GM19324 (cell line): ENCODE results near the gene RAD54L.
A peak's percentile ranks its signal among the peaks of the same experiment; 100 is the strongest.

Experiments used
- ATAC-seq: cut with Tn5 transposase; IDR thresholded peaks from one replicate; pipeline ENCODE4 v1.9.1; 2021; ENCODE audit warnings: mild to moderate bottlenecking, moderate library complexity; ENCODE audit not compliant: unreplicated experiment, low FRiP score

The RAD54L gene

DNA sequence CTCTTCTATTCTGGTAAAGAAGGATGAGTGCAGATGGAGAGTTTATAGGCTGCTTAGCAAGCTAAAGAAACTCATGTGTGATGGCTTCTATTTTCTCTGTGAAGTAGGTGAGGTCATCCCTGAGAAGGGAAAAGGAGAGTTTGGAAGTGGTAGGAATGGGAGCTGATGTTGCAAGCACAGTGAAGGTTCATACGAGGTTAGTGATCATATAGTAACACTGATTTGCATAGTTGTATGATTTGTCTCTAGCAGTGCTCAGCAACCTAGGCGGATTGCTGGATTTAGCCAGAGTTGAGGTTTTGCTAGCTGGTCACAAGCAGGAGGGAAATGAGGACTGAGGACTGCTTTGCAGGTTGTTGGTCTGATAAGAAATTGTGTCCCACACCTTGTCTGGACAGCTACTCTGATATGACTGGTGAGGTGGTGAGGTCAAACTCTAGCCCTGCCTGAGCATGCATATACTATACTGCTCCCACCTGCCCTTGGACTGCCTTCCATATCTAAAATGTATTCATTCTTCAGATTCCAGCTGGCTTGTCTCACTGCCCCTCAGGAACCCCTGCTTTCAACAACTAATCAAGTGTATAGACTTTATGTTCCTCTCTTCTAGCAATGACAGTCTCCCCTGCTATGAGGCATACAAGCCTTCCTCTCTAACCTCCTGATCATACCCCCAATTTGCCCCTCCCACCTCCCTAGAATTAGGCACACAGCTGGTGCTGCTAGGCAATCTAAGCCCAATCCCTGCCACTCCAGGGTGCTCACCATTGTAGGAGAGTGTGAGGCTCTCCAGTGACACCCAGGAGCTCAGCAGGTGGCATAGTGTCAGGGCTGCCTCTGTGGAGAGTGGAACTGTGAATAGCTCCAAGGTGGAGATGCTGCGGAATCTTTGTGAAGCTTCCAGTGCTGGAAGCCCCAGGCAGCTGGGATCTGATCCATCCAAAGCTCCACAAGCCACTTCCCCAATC is 37.3 kb downstream of the RAD54L start:
- ATAC-seq = no peak

DNA sequence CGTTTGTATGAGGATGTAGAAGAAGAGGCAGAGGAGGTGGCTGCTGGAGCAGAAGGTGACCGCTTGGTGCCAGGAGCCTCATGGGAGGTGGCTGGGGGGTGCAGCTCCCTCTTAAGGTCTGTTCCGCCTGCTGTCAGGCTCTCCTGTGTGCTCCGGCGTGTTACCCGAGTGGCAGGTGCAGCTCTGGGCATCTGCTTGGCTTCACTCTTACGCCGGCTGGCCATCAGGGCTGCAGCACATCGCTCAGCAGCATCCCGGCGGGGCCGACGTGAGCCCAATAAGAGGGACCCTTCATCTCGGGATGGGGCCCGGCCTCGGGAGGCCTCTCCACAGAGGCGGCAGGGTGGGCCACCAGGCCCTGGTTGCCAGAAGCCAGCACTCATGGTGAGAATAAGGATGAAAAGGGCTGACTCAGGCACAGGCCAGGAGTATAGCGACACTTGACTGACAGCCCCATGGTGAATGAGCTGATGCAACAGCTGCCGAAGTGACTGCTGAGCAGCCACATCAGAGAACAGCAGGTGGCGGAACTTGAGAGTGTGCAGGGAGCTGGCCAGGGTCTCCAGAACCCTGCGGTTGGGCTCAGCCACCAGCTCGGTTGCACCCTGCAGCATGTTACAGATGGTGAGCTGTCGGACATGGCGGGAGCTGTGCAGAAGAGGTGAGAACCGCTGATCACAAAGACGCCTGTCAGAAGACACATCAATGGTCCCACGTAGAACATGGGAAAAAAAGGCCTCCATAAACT is 38.3 kb downstream of the RAD54L start:
- ATAC-seq = no peak

DNA sequence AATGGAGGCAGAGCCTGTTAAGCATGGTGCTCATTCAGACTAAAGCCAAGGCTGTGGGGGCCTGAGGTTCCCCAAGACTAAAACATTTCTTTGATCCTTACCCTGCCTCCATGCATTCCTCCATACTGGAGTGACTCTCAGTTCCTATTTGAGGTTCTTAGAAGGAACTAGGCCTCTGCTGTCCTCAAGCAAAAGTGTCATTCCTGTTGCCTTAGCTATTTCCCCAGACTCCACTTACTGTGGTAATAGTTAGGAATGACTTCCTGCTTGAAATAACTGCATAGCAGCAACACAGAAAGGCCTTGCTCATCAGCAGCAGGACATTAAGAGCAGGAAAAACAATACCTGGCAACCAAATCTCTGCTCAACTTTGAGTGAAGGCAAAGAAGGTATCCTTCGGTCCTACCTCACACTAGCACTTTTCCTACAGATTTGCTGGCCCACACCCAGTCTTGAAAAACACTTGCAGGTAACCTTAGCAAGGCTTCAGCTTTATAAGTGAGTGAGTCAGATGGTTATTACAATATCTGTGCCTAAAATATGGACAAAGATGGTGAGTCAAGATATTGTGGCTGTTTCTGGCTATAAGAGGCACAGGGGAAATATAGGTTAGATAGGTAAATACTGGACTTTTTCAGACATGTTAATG is 41.0 kb downstream of the RAD54L start:
- no peak for ATAC-seq

DNA sequence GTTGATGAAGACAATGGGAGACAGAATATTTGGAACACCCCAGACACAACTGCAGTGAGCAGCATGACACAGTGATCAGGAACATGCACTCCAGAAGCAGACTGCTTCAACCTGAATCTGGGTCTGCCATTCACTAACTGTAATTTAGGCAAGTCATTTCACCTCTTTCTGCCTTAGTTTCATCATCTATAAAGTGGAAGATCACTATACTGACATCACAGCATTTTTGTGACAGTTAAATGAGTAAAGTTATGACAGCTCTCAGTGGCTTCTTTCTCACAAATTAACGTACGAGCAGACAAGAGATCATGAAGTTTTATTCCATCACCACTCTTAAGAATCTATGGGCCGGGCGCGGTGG is 41.6 kb downstream of the RAD54L start:
- ATAC-seq = no peak

DNA sequence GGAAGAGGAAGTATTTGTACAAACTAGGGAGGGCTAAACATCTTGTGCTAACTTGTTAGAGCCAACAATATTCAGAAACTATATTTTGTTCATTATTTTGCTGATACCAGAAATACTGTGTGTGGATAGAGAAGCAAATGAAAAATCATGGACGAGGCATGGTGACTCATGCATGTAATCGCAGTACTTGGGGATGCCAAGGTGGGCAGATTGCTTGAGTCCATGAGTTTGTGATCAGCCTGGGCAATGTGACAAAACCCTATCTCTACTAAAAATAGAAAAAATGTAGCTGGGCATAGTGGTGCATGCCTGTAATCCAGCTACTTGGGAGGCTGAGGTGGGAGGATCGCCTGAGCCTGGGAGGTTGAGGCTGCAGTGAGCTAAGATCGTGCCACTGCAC is 42.4 kb downstream of the RAD54L start:
- no peak for ATAC-seq

DNA sequence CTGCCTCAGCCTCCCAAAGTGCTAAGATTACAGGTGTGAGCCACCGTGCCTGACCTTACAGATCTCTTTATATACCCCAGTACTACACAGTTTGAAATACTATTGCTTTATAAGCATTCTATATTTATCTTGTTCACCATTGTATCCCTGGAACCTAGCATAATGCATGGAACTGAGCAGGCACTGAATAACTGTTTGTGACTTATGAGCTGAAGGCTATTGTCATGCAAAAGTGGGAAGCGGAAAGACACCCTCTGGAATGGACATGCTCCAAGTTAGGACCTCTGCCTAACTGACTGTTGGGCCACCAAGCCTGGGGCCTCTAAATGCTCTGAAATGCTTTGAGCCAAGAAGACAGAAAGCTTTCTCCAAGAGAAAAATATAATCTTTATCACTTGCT is 47.7 kb downstream of the RAD54L start:
- no peak for ATAC-seq

DNA sequence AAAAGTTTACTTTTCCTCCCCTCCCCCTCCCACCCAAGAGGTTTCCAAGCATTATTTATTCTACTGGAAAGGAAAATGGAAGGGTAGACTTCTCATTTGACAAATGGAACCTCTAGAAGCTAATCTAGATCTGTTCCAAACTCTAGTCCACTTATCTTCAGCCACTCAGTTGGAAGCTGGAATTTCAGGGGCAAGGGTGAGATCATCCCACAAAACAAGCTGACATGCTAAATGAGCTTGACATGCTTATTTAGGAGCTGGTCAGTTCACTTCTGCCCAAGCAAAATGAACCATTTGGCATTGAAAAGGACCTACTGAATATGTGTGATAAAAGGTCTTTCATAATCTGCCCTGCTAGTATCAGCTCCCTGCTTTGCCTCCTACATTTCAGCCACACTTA is 50.8 kb downstream of the RAD54L start:
- ATAC-seq = no peak

DNA sequence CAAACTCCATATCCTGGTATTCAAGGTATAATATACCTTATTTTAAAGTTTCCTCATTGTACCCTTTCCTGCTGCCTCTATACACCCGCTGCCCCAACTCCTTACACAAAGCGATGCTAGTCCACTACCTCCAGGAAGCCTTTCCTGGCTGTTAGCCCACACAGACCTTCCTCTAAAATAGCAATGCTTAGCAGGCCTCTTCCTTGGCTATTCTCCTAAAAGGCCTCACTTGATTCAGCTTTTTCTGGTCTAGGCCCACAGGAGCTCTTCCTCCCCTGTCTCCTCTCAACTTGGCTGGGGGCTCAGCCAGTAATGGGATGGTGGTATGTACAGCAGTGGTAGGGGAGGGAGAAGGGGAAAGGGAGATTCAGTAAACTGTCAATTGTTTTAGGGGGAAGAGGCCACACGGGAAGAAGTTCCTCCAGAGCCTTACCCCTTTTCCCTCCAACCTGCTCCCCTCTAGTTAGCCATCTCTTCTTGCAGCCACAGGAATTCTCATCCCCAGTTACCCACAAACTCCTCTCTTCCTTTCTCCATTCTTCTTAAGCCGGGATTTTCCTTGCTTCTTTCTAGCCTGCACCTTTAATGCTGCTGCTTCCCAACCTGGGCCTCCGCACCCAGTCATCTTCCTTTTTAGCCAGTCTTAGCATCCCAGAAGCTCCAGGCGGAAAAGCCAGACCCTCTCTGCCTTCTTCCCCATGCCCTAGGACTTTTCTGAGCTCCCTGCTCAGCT is 53.3 kb downstream of the RAD54L start:
- no peak for ATAC-seq

DNA sequence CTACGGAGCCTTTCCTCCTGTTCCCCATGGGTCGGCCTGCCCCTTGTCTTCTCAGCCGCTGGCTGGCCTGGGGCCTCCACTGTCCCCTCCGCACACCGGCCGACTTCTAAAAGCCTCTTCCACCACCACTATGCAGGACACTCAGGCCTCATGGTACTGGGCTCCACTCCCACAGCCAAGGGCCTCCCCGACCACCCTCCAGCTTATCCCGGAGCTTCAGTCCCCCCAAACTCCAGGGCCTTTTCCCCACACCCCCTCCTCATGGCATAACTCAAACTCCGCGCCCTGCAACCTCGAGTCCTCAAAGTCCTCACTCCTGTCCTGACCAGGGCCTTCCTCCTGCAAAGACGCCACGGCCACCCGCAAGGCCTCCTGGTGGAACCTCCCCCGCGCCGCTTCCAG is 53.8 kb downstream of the RAD54L start:
- no peak for ATAC-seq

DNA sequence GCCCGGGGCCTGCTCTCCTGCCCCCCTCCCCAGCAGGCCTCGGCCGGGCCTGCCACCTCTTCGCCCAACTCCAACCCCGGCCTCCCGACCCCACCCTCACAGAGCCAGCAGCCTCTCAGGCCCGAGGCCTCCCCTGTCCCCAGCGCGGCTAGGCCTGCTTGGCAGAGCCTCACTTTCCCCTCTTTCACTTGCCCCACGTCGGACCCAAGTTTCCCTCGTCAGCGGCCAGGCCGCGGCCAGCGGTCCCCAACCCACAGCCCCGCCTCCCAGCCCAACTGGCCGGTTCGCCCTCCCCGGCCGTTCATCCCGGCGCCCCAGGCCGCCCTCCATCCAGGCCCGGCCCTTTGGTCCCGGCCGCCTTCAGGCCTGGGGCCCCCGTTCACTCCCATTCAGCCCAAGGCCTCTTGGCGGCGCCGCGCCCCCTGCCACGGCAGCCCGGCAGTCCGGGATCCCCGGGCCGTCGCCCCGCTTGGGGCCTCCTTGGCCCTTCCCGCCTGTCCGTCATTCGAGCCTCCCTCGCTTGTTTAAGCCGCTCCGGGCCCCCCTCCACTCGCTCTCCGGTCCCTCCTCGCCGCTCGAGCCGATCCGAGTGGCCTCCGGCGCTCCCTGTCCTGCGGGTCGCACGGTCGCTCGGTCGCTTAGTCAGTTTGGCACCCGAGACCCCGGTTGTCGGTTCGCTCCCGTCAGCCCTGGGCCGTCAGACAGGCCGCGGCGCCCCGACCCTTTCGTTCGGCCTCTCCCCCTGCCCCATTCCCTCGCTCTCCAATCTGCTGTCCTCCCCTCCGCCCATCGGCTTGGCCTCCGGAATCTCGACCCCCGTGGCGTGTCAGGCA is 54.5 kb downstream of the RAD54L start:
- peak; percentile 31 for ATAC-seq

DNA sequence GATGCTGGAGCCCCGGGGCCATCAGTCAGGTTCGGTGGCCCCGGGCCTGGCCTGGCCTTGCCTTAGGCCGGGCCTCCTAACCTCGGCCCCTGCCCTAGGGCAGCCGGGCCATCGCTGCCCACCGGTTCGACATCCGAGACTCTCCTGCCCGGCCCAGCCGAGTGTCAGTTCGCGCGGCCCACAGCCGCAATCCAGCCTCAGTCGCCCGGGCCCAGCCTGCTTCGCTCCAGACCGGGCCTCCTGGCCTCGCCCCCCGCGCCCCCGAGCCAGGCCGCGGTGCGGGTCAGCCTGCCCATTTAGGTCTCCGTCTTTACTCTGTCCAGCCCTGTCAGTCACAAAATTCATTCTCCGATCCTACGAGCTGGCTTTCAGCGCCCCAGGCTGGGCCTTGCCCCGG is 55.1 kb downstream of the RAD54L start:
- ATAC-seq = peak; percentile 20

DNA sequence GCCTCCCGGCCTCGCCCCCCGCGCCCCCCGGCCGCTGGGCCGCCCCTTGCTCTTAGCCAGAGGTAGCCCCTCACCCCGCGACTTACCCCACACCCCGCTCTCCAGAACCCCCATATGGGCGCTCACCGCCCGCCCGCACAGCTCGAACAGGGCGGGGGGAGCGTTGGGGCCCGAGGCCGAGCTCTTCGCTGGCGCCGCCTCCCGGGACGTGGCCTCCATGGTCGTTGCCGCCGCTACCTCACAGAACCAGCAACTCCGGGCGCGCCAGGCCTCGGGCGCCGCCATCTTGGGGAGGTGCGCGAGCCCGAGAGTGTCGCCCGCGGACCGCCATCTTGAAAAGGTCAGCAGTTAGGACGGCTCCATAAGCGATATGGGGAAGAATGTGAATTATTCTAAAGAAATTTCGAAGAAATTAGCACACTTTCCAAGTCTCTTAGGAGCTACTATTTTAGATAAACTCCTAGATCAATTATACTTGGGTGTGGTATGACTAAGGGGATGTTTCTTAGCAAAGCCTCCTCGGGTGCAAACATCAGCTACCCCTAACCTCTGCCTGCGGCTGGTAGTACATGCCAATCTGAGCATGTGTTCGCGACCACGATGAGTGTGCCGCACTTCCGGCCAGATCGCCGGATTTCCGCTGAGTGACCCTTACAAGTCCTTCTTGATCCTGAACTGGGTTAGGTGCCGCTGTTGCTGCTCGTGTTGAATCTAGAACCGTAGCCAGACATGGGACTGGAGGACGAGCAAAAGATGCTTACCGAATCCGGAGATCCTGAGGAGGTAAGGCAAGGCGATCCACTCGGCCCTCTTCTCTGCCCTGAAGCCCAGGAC is 55.7 kb downstream of the RAD54L start, which contains the start of the genes LRRC41 and UQCRH:
Gene LRRC41, minus strand, starts transcription at position 579 of the 834 bp plus-strand sequence. Its CDS starts 294 bp downstream, at position 285.
Gene UQCRH, plus strand, starts transcription at position 661 of the 834 bp plus-strand sequence. Its CDS starts 69 bp downstream, at position 730.
- peak; percentile 85 for ATAC-seq

DNA sequence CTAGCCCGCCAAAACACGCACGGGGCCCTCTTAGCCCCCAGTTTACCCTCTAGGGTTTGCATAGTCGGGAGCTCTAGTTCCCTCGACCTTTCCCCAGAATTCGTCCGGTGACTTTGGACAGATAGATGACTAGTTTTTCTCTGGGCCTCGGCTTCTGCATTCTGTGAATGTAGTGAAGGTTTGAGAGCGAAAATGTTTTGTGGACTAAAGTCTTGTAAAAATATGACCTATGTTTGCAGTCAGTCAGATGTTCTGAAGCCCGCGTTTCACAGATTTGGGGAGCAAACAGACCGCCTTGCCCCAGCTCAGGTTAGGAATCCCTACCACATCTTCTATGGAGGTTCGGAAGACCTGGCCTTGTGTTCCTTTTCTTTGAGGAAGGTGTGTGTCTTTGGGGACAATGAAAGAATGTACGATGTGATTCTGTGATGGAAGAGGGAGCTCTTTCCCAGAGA is 56.3 kb downstream of the RAD54L start:
- no peak for ATAC-seq

DNA sequence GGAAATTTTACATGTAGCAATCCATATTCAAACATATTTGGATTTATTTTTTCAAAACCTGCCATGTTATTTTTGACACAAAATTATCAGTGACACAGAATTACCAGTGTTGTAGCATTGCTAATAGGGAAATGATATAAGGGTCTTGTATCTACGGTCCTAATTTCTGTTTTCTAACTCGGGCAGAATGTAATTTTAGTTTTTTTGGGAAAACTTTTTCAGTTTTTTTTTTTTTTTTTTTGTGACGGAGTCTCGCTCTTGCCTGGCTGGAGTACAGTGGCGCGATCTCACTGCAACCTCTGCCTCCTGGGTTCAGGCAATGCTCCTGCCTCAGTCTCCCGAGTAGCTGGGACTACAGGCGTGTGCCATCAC is 58.6 kb downstream of the RAD54L start:
- ATAC-seq = no peak

DNA sequence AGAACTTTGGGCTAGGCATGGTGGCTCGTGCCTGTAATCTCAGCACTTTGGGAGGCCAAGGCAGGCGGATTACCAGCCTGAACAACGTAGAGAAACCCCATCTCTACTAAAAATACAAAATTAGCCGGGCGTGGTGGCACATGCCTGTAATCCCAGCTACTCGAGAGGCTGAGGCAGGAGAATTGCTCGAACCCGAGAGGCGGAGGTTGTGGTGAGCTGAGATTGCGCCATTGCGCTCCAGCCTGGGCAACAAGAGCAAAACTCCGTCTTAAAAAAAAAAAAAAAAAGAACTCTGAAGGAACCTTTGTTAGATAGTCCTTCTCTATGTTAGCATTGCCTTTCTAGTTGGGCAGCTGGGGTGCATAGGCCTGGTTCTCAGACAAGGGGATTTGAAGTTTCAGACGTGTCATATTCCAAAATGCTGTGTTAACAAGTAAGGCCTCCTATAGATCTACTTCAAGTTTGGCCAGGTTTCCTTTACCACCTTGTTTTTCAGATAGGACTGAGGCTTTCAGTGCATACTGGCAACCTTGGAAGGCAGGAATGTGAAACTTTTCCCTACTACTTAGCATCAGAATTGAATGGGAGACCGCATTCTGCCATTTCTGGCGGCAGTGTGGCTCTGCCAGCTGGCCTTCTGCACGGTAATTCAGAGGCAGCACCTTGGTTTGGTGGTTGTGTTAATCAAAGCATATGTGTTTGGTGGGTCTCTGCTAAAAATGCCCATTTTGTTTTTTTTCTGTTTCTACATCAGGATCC is 62.0 kb downstream of the RAD54L start:
- ATAC-seq = no peak

DNA sequence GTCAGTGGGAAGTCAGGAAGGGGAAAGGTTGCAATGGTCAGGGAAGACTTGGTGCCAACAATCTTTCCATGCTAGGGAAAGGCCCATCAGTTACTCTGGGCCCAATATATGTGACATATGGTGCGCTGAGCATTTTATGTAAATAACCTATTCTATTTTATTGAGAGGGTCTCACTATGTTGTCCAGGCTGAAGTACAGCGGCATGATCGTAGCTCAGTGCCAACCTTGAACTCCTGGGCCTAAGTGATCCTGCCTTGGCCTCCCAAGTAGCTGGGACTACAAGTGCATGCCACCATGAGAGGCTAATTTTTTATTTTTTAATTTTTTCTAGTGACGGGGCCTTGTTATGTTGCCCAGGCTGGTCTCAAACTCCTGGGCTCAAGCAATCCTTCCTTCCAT is 62.8 kb downstream of the RAD54L start:
- no peak for ATAC-seq

DNA sequence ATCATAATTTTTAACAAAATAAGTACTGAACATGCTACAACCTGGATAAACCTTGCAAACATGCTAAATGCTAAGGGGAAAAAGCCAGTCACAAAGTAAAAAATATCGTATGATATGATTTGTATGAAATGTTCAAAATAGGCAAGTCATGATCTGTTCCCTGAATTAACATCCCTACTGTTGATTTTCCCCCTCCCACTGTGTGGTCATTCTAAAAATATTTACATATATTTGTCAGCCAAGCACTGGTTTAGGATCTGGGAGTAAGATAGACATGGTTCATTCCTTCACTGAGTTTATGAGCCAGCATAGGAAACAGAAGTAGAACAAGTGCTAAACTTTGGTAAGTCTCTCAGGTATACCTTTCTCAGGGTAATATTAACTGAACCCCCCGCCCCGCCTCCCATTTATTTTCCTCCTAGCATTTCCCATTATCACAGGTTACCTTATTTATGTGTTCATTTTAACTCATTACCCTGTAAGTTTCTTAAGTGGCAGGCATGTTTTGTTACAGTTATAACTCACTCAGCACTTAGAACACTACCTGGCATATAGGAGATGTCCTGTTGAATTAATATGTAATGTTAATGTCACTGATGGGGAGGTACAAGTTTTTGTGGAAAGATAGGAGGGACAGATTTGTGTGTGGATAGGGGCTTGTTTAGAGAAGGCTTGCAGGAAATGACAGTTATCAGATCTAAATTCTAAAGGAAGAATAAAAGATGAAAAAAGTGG is 68.3 kb downstream of the RAD54L start:
- ATAC-seq = no peak
